Panc1 (cell line): ENCODE measurements around the gene MADCAM1. TPM values are rescaled to one million over a fixed set of nuclear protein-coding genes. Genes with fewer than 3 reads are reported as not detected.
A peak's percentile ranks its signal among the peaks of the same experiment; 100 is the strongest.

ENCODE experiments used
- ATAC-seq: fragments of 200-7000 bp; cut with Tn5 transposase; 2 replicates; pipeline ENCODE4 v1.9.1; 2020; ENCODE audit warnings: mild to moderate bottlenecking, moderate library complexity
- BruUV-seq: library from RNA; stranded (reverse); fragments of 400-500 nt; replicated peaks from 2 replicates; lab custom pipeline; 2021; lab: Mats Ljungman, UMichigan
- CTCF ChIA-PET: fragments of 300-600 bp; sonication (Branson Sonifier 250); formaldehyde crosslinking; loops from one replicate; lab custom pipeline; 2022; ENCODE audit warnings: antibody characterized with exemption; lab: Charles Lee
- POLR2A ChIA-PET: fragments of 300-600 bp; sonication (Branson Sonifier 250); formaldehyde crosslinking; loops from one replicate; lab custom pipeline; 2022; ENCODE audit warnings: antibody characterized with exemption; lab: Charles Lee
- DNase-seq: peaks from one replicate; pipeline ENCODE4 v3.0.0-alpha.2; 2010; ENCODE audit warnings: low read depth, low spot score
- H3K27ac ChIP-seq: 2 replicates; pipeline ENCODE4 v1.5.1; 2011; ENCODE audit warnings: mild to moderate bottlenecking, low read length, inconsistent platforms
- H3K27me3 ChIP-seq: fragments of 200-500 bp; sonication (Bioruptor generic); 2 replicates; pipeline ENCODE4 v1.6.0; 2014; ENCODE audit warnings: low read length, inconsistent platforms; ENCODE audit not compliant: control insufficient read depth, insufficient read depth
- H3K36me3 ChIP-seq: fragments of 200-500 bp; sonication (Bioruptor generic); 2 replicates; pipeline ENCODE4 v1.5.1; 2014; ENCODE audit warnings: inconsistent platforms, mild to moderate bottlenecking, low read length, moderate library complexity; ENCODE audit not compliant: control insufficient read depth, insufficient read depth
- H3K4me1 ChIP-seq: 2 replicates; pipeline ENCODE4 v1.5.1; 2011; ENCODE audit warnings: inconsistent platforms, mild to moderate bottlenecking, low read length, moderate library complexity; ENCODE audit not compliant: control insufficient read depth, insufficient read depth
- H3K4me3 ChIP-seq, 2 experiments: 2 replicates each; pipeline ENCODE4 v1.5.1; 2011 to 2012; ENCODE audit warnings: low read depth in 2 of 2, low read length in 2 of 2, mild to moderate bottlenecking in 2 of 2, inconsistent platforms in 1 of 2, moderate library complexity in 1 of 2
- H3K9me3 ChIP-seq: fragments of 200-500 bp; sonication (Bioruptor generic); 2 replicates; pipeline ENCODE4 v1.5.1; 2014; ENCODE audit warnings: low read depth, mild to moderate bottlenecking, inconsistent platforms, low read length, moderate library complexity; ENCODE audit not compliant: control insufficient read depth, insufficient read depth
- POLR2AphosphoS5 ChIP-seq: IDR thresholded peaks from 2 replicates; pipeline ENCODE4 v1.6.1; 2012; ENCODE audit warnings: mild to moderate bottlenecking, low read depth, low read length, moderate library complexity
- SIN3A ChIP-seq: IDR thresholded peaks from 2 replicates; pipeline ENCODE4 v1.6.1; 2012; ENCODE audit warnings: low read depth, mild to moderate bottlenecking, low read length, moderate library complexity, borderline replicate concordance; ENCODE audit not compliant: insufficient read depth
- TCF7L2 ChIP-seq: IDR thresholded peaks from 2 replicates; pipeline ENCODE4 v1.6.1; 2011; ENCODE audit warnings: mild to moderate bottlenecking, low read depth, low read length, inconsistent platforms
- in situ Hi-C: cut with HindIII; loops from 2 replicates; pipeline ENCODE4 v1.10.0; 2016; ENCODE audit warnings: low sequenced_read_pairs, low pct_unique_long_range_greater_than_20kb
- intact Hi-C: fragments of 100-400 bp; cut with micrococcal nuclease; formaldehyde crosslinking; loops from one replicate; pipeline ENCODE4 v1.10.0; 2022; ENCODE audit not compliant: unreplicated experiment
- total RNA-seq: library from RNA; stranded (reverse); gene quantifications from one replicate; pipeline ENCODE4 v1.2.1, GENCODE V29; 2021; ENCODE audit not compliant: unreplicated experiment
- TF ChIP-seq, protein P1 (sequence below), 2 experiments: IDR thresholded peaks; 2 replicates each; pipeline ENCODE4 v1.6.1; 2011 to 2012; ENCODE audit warnings: low read depth in 2 of 2, control low read depth in 1 of 2, low read length in 1 of 2, mild to moderate bottlenecking in 1 of 2, moderate library complexity in 1 of 2; ENCODE audit not compliant: insufficient read depth in 1 of 2
- TF ChIP-seq, protein P2 (sequence below): fragments of 450-650 bp; IDR thresholded peaks from 2 replicates; pipeline ENCODE4 v1.5.1; 2017; ENCODE audit warnings: mild to moderate bottlenecking

The MADCAM1 gene
- total RNA-seq, 1 experiment from 2014 or later, result 0.54 TPM

DNA sequence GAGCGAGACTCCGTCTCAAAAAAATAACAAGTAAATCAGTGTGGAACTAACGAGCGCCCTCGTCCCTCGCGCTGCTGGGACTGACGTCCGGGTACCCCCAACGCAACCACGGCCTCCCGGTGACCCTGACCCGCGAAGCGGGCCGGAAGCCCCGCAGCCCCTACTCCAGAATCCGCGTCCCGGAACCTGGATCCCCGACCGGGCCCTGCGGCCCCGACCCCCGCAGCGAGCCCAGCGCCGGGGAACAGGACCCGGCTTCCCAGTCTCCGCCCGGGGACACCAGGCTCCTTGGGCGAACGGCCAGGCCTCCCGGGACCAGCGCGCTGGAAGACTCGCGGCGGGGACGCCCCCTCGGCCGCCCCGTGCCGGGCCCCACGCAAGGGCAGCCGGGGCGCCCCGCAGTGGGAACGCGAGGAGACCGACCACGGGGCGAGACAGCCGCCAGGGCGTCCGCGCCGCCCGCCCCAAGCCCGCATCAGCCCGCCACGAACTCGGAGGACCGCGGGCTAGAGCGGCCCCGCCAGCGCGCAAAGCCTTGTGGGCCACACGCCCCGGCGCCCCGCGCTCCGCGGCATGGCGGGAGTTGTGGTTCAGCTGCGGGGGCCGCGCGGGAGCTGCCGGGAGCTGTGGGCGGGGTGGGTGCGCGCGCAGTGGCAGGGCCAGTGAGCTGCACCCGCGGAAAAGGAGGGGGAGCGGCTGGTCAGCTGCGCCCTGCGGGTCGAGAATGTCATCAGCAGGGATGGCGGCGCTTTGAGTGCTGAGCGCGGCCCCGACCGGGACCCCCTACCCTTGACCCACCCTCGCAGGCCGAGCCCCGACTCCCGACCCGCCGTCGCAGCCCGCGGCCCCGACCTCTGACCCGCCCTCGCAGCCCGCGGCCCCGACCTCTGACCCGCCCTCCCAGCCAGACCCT is 7.5 kb upstream of the MADCAM1 start:
- H3K27ac ChIP-seq, result peak overlapping the region; percentile 84
- intact Hi-C loops, result no loop called here
- no TSS peak for BruUV-seq

DNA sequence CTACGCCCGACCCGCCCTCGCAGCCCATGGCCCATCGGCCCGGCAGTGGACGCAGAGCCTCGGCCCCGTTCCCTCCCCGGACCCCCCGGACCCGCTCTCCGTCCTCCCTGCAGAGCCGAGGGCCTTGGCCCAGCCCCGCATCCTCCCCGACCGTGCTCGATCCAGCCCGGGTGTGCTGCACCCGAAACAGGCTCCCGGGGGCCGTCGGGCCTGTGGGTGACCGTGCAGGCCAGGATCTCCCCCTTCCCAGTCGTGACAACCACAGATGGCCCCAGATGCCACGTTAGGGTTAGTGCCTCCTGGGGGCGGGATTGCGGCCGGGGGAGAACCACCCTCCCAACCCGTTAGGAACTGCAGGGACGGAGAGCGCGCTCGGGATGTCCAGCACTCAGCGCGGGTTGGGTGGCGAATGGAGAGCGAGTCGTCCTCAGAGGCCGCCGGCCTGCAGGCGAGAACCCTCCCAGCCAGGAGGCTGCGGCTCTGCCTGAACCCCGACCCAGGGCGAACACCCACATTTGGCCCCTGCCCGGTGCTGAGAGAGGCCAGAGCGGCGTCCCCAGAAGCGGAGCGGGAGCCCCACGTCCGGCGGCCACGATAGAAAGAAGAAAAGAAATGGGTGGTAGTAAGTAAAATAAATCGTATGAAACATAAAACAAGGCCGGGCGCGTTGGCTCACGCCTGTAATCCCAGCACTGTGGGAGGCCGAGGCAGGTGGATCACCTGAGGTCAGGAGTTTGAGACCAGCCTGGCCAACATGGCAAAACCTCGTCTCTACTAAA is 6.7 kb upstream of the MADCAM1 start:
- BruUV-seq, result no TSS peak
- DNase-seq, result no peak
- POLR2A ChIA-PET, result interaction anchor here (0.6 kb wide), 2 partner anchors 11 to 113 kb away, joined by 3 read pairs; no protein-coding TSS in a partner anchor
- H3K27ac ChIP-seq, result peak overlapping the region; percentile 84
- H3K4me3 ChIP-seq, result peak overlapping the region; percentile 67 to 76
- no peaks in the 10 kb centered on the region for H3K27me3 ChIP-seq
- H3K36me3 ChIP-seq, result no peaks in the 10 kb centered on the region; the same call in 1 of the 2 replicates
- TF ChIP-seq, protein P1, sequence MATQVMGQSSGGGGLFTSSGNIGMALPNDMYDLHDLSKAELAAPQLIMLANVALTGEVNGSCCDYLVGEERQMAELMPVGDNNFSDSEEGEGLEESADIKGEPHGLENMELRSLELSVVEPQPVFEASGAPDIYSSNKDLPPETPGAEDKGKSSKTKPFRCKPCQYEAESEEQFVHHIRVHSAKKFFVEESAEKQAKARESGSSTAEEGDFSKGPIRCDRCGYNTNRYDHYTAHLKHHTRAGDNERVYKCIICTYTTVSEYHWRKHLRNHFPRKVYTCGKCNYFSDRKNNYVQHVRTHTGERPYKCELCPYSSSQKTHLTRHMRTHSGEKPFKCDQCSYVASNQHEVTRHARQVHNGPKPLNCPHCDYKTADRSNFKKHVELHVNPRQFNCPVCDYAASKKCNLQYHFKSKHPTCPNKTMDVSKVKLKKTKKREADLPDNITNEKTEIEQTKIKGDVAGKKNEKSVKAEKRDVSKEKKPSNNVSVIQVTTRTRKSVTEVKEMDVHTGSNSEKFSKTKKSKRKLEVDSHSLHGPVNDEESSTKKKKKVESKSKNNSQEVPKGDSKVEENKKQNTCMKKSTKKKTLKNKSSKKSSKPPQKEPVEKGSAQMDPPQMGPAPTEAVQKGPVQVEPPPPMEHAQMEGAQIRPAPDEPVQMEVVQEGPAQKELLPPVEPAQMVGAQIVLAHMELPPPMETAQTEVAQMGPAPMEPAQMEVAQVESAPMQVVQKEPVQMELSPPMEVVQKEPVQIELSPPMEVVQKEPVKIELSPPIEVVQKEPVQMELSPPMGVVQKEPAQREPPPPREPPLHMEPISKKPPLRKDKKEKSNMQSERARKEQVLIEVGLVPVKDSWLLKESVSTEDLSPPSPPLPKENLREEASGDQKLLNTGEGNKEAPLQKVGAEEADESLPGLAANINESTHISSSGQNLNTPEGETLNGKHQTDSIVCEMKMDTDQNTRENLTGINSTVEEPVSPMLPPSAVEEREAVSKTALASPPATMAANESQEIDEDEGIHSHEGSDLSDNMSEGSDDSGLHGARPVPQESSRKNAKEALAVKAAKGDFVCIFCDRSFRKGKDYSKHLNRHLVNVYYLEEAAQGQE (IDR thresholded peaks at IDR 0.05; ENCODE audit: insufficient read depth in 1 of 2, low read depth in 2 of 2, low read length in 1 of 2), result no peak
- TF ChIP-seq SIN3A (no peak), POLR2AphosphoS5 (no peak; the same call in 1 of the 2 replicates), TCF7L2 (no peak)
- TF ChIP-seq, protein P2, sequence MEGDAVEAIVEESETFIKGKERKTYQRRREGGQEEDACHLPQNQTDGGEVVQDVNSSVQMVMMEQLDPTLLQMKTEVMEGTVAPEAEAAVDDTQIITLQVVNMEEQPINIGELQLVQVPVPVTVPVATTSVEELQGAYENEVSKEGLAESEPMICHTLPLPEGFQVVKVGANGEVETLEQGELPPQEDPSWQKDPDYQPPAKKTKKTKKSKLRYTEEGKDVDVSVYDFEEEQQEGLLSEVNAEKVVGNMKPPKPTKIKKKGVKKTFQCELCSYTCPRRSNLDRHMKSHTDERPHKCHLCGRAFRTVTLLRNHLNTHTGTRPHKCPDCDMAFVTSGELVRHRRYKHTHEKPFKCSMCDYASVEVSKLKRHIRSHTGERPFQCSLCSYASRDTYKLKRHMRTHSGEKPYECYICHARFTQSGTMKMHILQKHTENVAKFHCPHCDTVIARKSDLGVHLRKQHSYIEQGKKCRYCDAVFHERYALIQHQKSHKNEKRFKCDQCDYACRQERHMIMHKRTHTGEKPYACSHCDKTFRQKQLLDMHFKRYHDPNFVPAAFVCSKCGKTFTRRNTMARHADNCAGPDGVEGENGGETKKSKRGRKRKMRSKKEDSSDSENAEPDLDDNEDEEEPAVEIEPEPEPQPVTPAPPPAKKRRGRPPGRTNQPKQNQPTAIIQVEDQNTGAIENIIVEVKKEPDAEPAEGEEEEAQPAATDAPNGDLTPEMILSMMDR, result no peak
- H3K9me3 ChIP-seq, result no peaks in the 10 kb centered on the region
- H3K4me1 ChIP-seq, result peaks cover 24% of the 10 kb centered on the region
- CTCF ChIA-PET, result no interaction called here
- in situ Hi-C loops (no loop called here), intact Hi-C loops (no loop called here)
- ATAC-seq, result peak; percentile 47

More for the DNA sequence above, 7.5 kb upstream of the MADCAM1 start:
- POLR2A ChIA-PET, result interaction anchor here (0.6 kb wide), 2 partner anchors 12 to 104 kb away, joined by 3 to 4 read pairs; no protein-coding TSS in a partner anchor
- DNase-seq (no peak), ATAC-seq (peak; percentile 89)
- Histone ChIP-seq H3K36me3 (no peaks in the 10 kb centered on the region; the same call in 1 of the 2 replicates), H3K4me3 (peak overlapping the region; percentile 70 to 76), H3K4me1 (peaks cover 20% of the 10 kb centered on the region), H3K9me3 (no peaks in the 10 kb centered on the region), H3K27me3 (no peaks in the 10 kb centered on the region)
- TF ChIP-seq, protein P2, result no peak
- TF ChIP-seq TCF7L2 (no peak), POLR2AphosphoS5 (peak; percentile 68; the same call in 1 of the 2 replicates), SIN3A (peak; percentile 53; the same call in 1 of the 2 replicates)
- TF ChIP-seq, protein P1 (IDR thresholded peaks at IDR 0.05; ENCODE audit: insufficient read depth in 1 of 2, low read depth in 2 of 2, low read length in 1 of 2), result peak in 1 of 2 experiments; percentile 23; a peak in 1 of 4 replicates
- CTCF ChIA-PET, result no interaction called here
- in situ Hi-C loops, result no loop called here
